Activated T-cell treated with anti-CD3 and anti-CD28 coated beads, Interleukin-2, amount 50 U/mL, for 4 hours (primary cell): ENCODE data around the gene ATP6V0A4. TPM values are rescaled to one million over a fixed set of nuclear protein-coding genes. Genes with fewer than 3 reads are reported as not detected.
"Not testable (repeated sequence)": the region's sequence is repeated elsewhere in the genome, so short reads cannot be mapped to it uniquely, and the experiment has no call there.

ENCODE experiments used
- ATAC-seq, 2 donors: fragments of 200-7000 bp; cut with Tn5 transposase; one replicate each; pipeline ENCODE4 v1.10.0; 2021
- DNase-seq: peaks from one replicate; pipeline ENCODE4 v3.0.0-alpha.2; 2020
- H3K27me3 Mint-ChIP-seq: one replicate; pipeline ENCODE4 v1.8.0; 2021; ENCODE audit warnings: low read depth, mixed read lengths
- H3K36me3 Mint-ChIP-seq: one replicate; pipeline ENCODE4 v1.8.0; 2022; ENCODE audit warnings: mixed read lengths; ENCODE audit not compliant: insufficient read depth
- H3K4me1 Mint-ChIP-seq: one replicate; pipeline ENCODE4 v1.8.0; 2021; ENCODE audit warnings: low read depth, mixed read lengths
- H3K4me3 Mint-ChIP-seq: one replicate; pipeline ENCODE4 v1.8.0; 2021; ENCODE audit warnings: mild to moderate bottlenecking, moderate library complexity, mixed read lengths
- H3K9me3 Mint-ChIP-seq: one replicate; pipeline ENCODE4 v1.8.0; 2021; ENCODE audit warnings: mixed read lengths
- total RNA-seq, 3 donors: library from RNA; stranded (reverse); gene quantifications; one replicate each; pipeline ENCODE4 v1.2.1, GENCODE V29; 2021

Gene ATP6V0A4
- total RNA-seq, 3 donors from 2014 or later = not detected

- no peaks in the 10 kb centered on the region for H3K36me3 Mint-ChIP-seq
- peaks cover 52% of the 10 kb centered on the region for H3K4me1 Mint-ChIP-seq
- ATAC-seq (no peak), DNase-seq (no peak)
- no peaks in the 10 kb centered on the region for H3K9me3 Mint-ChIP-seq
- H3K27me3 Mint-ChIP-seq = no peaks in the 10 kb centered on the region
- no peak overlapping the region for H3K4me3 Mint-ChIP-seq
These were observed 47.0 kb downstream of the ATP6V0A4 start for GRCh38 chr7:138750901-138751464.

DNA sequence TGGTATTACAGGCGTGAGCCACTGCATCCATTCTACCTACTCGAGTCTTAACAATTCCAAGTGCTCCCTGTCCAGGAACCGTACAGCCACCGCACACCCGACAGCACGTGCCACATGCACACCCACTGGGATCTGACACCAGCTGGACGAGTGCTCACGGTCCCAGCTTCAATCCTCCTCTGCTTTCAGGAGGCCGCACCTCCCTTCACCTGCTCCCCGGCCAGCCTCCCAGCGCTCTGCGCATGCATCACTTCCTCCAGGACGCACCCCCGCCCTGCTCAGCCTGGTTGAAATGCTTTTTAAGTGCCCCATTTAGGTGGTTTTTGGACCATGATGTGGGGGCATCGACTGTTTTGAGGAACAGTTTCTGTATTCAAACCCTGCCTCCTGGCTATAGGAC lies 47.5 kb downstream of the ATP6V0A4 start:
- Mint-ChIP-seq H3K4me1 (peaks cover 52% of the 10 kb centered on the region), H3K36me3 (no peaks in the 10 kb centered on the region), H3K4me3 (no peak overlapping the region), H3K27me3 (no peaks in the 10 kb centered on the region), H3K9me3 (no peaks in the 10 kb centered on the region)
- DNase-seq = no peak
- no peak for ATAC-seq

- Mint-ChIP-seq H3K27me3 (no peaks in the 10 kb centered on the region), H3K4me3 (no peak overlapping the region), H3K4me1 (peaks cover 56% of the 10 kb centered on the region), H3K9me3 (no peaks in the 10 kb centered on the region), H3K36me3 (no peaks in the 10 kb centered on the region)
- ATAC-seq = no peak
- no peak for DNase-seq
These were observed 48.0 kb downstream of the ATP6V0A4 start for GRCh38 chr7:138749960-138750359.

GRCh38 chr7:138748666-138749065 lies 49.3 kb downstream of the ATP6V0A4 start:
- H3K4me1 Mint-ChIP-seq = peaks cover 54% of the 10 kb centered on the region
- ATAC-seq (no peak), DNase-seq (no peak)
- no peaks in the 10 kb centered on the region for H3K36me3 Mint-ChIP-seq
- H3K4me3 Mint-ChIP-seq = no peak overlapping the region
- H3K9me3 Mint-ChIP-seq = no peaks in the 10 kb centered on the region
- no peaks in the 10 kb centered on the region for H3K27me3 Mint-ChIP-seq

DNA sequence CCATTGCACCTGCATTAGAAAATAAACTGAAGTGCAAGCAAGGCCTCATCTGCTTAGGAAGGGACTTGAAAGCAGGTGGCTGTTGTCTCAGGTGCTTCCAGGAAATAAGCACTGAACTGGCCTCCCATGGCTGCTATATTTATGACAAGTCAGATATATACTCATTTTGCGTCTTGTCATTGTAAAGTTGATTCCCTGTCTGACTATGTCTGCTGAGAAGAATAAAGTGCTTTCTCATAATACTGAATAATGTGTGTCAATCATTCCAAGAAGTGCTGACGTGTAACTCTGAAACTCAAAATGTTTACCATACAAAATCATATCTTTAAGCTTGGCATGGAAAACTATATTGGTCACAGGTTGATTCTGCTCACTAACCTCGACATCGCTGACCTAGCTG lies 51.9 kb downstream of the ATP6V0A4 start:
- ATAC-seq (peak; percentile 75 to 87), DNase-seq (no peak)
- no peaks in the 10 kb centered on the region for H3K27me3 Mint-ChIP-seq

GRCh38 chr7:138745189-138745588 lies 52.8 kb downstream of the ATP6V0A4 start:
- ATAC-seq = no peak
- Mint-ChIP-seq H3K4me1 (peaks cover 20% of the 10 kb centered on the region), H3K4me3 (no peak overlapping the region), H3K27me3 (no peaks in the 10 kb centered on the region), H3K36me3 (no peaks in the 10 kb centered on the region), H3K9me3 (no peaks in the 10 kb centered on the region)
- no peak for DNase-seq

More for the DNA sequence above, 51.9 kb downstream of the ATP6V0A4 start:
- H3K4me3 Mint-ChIP-seq = no peak overlapping the region
- H3K4me1 Mint-ChIP-seq = peaks cover 29% of the 10 kb centered on the region
- no peaks in the 10 kb centered on the region for H3K9me3 Mint-ChIP-seq
- H3K36me3 Mint-ChIP-seq = no peaks in the 10 kb centered on the region

GRCh38 chr7:138741453-138741735 lies 56.6 kb downstream of the ATP6V0A4 start:
- Mint-ChIP-seq H3K4me3 (no peak overlapping the region), H3K4me1 (peaks cover 11% of the 10 kb centered on the region), H3K36me3 (no peaks in the 10 kb centered on the region), H3K27me3 (no peaks in the 10 kb centered on the region), H3K9me3 (peaks cover 3% of the 10 kb centered on the region)
- DNase-seq (no peak), ATAC-seq (no peak)

DNA sequence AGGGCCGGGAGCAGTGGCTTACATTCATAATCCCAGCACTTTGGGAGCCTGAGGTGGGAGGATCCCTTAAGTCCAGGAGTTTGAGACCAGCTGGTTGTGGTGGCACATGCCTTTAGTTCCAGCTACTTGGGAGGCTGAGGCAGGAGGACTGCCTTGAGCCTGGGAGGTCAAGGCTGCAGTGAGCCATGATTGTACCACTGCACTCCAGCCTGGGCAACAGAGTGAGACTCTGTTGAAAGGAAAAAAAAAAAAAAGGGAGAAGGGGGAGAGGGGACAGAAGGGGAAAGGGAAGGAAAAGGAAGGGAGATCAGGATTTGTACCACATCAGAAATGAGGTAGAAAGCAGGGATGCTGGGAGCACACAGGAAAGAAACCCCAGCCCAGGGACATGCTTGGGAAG lies 58.1 kb downstream of the ATP6V0A4 start:
- no peak for DNase-seq
- H3K4me1 Mint-ChIP-seq = peaks cover 3% of the 10 kb centered on the region
- no peaks in the 10 kb centered on the region for H3K36me3 Mint-ChIP-seq
- H3K4me3 Mint-ChIP-seq = no peak overlapping the region
- ATAC-seq = no peak
- H3K27me3 Mint-ChIP-seq = no peaks in the 10 kb centered on the region
- peaks cover 3% of the 10 kb centered on the region for H3K9me3 Mint-ChIP-seq

DNA sequence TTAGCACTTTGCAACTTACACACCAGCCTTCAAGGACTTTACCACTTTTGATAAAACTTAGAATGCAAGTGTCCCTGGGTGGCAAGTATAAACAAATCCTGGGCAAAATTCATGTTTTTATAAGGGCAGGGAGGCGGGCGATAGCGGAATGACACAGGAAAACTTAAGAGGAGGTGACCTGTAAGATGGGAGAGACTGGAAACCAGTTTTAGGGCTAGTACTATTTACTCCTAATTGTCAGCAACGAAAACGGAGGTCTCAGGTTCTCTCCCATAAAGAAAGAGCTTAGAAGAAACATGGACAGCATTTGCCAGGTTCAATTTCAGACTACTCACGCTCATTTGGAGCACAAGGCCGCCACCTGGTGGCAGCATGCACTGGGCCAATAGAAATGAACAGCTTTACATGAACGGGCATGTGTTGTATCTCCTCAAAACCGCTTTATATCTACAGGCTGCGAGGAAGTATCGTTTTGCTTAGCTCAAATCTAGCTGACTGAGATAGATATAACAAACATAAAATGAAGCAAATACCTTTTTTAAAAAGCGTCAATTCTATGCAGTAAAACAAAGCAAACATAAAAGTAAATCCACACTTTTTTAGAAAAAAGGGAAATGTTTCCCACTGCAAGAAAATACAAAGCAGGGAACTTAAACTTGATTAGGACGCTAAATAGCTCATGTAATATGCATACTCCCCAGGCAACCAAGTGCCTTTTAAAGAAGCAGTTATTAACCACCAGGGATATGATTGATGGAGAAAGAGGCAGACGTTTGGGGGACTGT lies 59.3 kb downstream of the ATP6V0A4 start:
- Mint-ChIP-seq H3K27me3 (no peaks in the 10 kb centered on the region), H3K36me3 (no peaks in the 10 kb centered on the region), H3K4me3 (no peak overlapping the region), H3K9me3 (peaks cover 3% of the 10 kb centered on the region), H3K4me1 (peaks cover 3% of the 10 kb centered on the region)
- peak; percentile 88 to 95 for ATAC-seq
- DNase-seq = peak; percentile 84

GRCh38 chr7:138738114-138738513 lies 59.9 kb downstream of the ATP6V0A4 start:
- Mint-ChIP-seq H3K4me3 (no peak overlapping the region), H3K4me1 (peaks cover 6% of the 10 kb centered on the region), H3K9me3 (peaks cover 3% of the 10 kb centered on the region), H3K36me3 (no peaks in the 10 kb centered on the region), H3K27me3 (no peaks in the 10 kb centered on the region)
- DNase-seq (no peak), ATAC-seq (no peak)

- Mint-ChIP-seq H3K4me1 (peaks cover 7% of the 10 kb centered on the region), H3K4me3 (no peak overlapping the region), H3K27me3 (no peaks in the 10 kb centered on the region), H3K36me3 (no peaks in the 10 kb centered on the region), H3K9me3 (peaks cover 3% of the 10 kb centered on the region)
- DNase-seq (no peak), ATAC-seq (no peak)
These were observed 62.6 kb downstream of the ATP6V0A4 start for GRCh38 chr7:138735399-138735798.

DNA sequence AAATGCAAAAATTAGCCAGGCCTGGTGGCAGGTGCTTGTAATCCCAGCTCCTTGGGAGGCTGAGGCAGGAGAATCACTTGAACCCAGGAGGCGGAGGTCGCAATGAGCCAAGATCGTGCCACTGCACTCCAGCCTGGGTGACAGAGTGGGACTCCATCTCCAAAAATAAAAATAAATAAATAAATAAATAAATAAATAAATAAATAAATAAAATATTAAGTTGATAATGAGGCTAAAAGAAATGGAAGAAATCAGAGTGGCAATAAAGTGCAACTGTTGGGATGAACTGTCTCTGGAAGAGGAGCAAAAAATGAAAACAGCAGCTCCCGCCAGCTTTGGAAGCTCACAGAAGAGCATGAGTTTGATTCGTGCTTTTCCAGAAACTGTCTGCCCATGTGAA lies 66.3 kb downstream of the ATP6V0A4 start:
- not testable (repeated sequence) for DNase-seq, H3K4me1 Mint-ChIP-seq, ATAC-seq, H3K27me3 Mint-ChIP-seq, H3K36me3 Mint-ChIP-seq, H3K9me3 Mint-ChIP-seq, H3K4me3 Mint-ChIP-seq

DNA sequence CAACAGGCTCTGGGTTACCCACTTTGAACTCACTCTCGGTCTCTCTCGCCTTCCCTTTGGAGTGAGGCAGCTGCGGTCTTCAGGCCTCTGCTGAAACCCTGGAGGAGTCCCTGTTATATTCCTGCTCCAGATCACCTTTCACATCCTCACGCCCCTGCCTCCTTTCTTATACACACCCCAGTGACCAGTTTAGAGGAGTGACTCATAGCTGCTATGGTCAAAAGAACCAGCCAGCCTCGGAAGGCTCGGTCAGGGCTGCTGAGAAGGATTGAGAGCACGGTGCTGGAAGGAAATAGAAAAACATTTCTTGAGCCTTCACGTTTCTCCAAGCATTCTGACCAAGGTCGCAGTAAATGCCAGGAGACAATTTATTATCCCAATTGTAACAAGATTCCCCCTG lies 68.6 kb downstream of the ATP6V0A4 start:
- ATAC-seq (no peak), DNase-seq (no peak)
- Mint-ChIP-seq H3K36me3 (no peaks in the 10 kb centered on the region), H3K9me3 (no peaks in the 10 kb centered on the region), H3K4me1 (peaks cover 3% of the 10 kb centered on the region), H3K27me3 (no peaks in the 10 kb centered on the region), H3K4me3 (no peak overlapping the region)

DNA sequence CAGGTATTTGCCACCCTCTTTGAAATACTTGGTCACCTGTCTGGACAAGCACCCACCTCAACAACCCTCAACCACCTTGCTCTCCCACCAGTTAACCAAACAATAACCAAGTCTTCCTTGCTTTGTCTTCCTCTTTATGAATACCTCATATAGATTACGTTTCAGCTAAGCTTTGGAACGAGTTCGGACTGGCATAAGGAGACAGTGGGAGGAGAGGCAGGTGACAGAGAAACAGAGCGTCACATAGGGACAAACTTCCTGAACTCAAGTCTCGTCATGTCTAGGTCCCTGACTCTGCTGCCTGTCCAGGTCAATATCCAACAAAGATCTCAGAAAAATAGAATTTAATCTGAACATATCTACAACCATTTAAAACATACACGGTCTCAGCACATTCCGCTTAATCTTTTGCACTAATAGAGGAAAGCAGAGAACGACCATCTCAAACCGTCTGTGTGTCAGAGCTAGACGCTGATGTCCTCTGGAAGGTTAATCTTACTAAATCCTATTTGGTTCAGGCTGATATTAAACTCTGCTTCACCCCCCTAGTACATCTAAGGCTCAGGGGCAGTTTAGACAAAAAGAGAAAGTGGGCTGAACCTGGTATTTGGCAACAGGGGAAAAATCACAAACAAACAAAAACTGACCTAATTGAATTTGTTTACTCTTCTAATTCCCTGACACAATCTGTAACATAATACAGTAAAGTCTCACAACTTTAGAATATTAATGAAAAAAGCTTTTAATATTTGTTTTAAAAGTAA lies 70.5 kb downstream of the ATP6V0A4 start:
- no peaks in the 10 kb centered on the region for H3K27me3 Mint-ChIP-seq
- DNase-seq = no peak
- H3K36me3 Mint-ChIP-seq = no peaks in the 10 kb centered on the region
- ATAC-seq = no peak
- H3K9me3 Mint-ChIP-seq = no peaks in the 10 kb centered on the region
- no peaks in the 10 kb centered on the region for H3K4me1 Mint-ChIP-seq
- no peak overlapping the region for H3K4me3 Mint-ChIP-seq

- no peaks in the 10 kb centered on the region for H3K9me3 Mint-ChIP-seq
- DNase-seq = no peak
- H3K27me3 Mint-ChIP-seq = no peaks in the 10 kb centered on the region
These were observed 71.7 kb downstream of the ATP6V0A4 start for GRCh38 chr7:138726288-138726687.

More at GRCh38 chr7:138726288-138726687, 71.7 kb downstream of the ATP6V0A4 start:
- no peak for ATAC-seq
- H3K36me3 Mint-ChIP-seq = no peaks in the 10 kb centered on the region
- no peaks in the 10 kb centered on the region for H3K4me1 Mint-ChIP-seq
- H3K4me3 Mint-ChIP-seq = no peak overlapping the region
